HG03469 (cell line): ENCODE data around the gene ZNF454.

Experiments used
- ATAC-seq: cut with Tn5 transposase; IDR thresholded peaks from one replicate; pipeline ENCODE4 v1.9.1; 2021; ENCODE audit warnings: mild to moderate bottlenecking, moderate library complexity, moderate number of reproducible peaks; ENCODE audit not compliant: unreplicated experiment

Gene ZNF454

GRCh38 chr5:178992291-178992895 is 51.4 kb downstream of the ZNF454 start:
- no peak for ATAC-seq

- ATAC-seq, result no peak
Observed at GRCh38 chr5:178993236-178993765, 52.3 kb downstream of the ZNF454 start.

DNA sequence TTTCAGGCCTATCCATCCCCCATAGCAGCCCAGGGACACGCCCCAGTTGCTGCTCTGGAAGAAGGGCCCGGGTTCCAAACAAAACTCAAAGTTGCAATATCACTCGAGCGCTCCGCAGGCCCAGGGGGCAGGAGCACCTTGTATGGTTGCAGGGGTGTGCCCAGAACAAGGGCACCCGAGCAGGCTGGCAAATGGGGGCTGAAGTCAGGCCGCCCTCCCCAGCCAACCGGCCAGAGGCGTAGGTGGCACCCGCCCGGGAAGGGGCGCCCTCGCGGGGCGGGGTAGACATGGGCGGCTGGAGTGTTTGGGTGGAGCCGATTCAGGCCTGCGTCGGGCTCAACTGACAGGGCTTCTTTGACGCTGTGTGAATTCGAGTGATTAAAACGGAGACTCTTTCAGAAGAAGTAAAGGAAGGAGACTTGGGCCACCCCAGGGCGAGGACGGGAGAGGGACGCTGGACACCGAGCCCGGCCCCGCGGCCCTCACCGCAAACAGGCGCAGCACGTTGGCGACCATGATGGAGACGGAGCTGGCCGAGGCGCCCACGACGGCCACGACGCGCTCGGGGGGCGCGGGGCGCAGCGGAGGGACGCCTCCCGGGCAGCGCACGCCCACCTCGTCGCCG is 53.1 kb downstream of the ZNF454 start:
- no peak for ATAC-seq

GRCh38 chr5:178994580-178995340 is 53.8 kb downstream of the ZNF454 start, which contains the start of gene GRM6:
GRM6 (minus strand) TSS chr5:178995320; CDS start chr5:178994944, 376 bp downstream.
- no peak for ATAC-seq

- no peak for ATAC-seq
Observed at GRCh38 chr5:178995341-178995690, 54.3 kb downstream of the ZNF454 start.

- no peak for ATAC-seq
Observed at GRCh38 chr5:178996156-178996555, 55.2 kb downstream of the ZNF454 start.

GRCh38 chr5:178997191-178997590 is 56.2 kb downstream of the ZNF454 start:
- ATAC-seq, result no peak

GRCh38 chr5:178998441-178998840 is 57.4 kb downstream of the ZNF454 start:
- no peak for ATAC-seq

DNA sequence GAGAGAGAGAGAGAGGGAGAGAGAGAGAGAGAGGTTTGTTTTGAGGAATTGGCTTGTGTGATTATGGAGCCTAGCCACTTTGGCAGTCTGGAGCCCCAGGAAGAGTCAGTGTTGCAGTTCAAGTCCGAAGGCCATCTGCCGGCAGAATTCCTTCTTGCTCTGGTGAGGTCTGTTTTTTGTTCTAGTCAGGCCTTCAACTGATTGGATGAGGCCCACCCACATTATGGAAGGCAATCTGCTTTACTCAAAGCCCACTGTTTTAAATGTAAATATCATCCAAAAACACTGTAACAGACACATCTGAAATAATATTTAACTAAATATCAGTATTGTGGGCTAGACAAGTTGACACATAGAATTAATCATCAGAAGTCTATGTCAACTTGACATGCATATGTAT is 65.6 kb downstream of the ZNF454 start:
- ATAC-seq, result no peak

GRCh38 chr5:179008667-179009066 is 67.7 kb downstream of the ZNF454 start:
- no peak for ATAC-seq
